OCI-LY7 (cell line): ENCODE data around the gene KCNJ16. TPM values are rescaled to one million over a fixed set of nuclear protein-coding genes. Genes with fewer than 3 reads are reported as not detected.

Experiments
- BruUV-seq: library from RNA; stranded (reverse); fragments of 400-500 nt; replicated peaks from 2 replicates; lab custom pipeline; 2021; lab: Mats Ljungman, UMichigan
- CTCF ChIA-PET: fragments of 300-600 bp; sonication (Branson Sonifier 250); formaldehyde crosslinking; loops from one replicate; lab custom pipeline; 2022; ENCODE audit warnings: antibody characterized with exemption; ENCODE audit not compliant: unreplicated experiment; lab: Charles Lee
- POLR2A ChIA-PET: fragments of 300-600 bp; sonication (Branson Sonifier 250); formaldehyde crosslinking; loops from one replicate; lab custom pipeline; 2022; ENCODE audit warnings: antibody characterized with exemption; lab: Charles Lee
- DNase-seq: peaks from one replicate; pipeline ENCODE4 v3.0.0-alpha.2; 2015; ENCODE audit warnings: low spot score
- H2AFZ ChIP-seq: fragments of 200-600 bp; sonication (generic), shearing (Covaris generic); 2 replicates; pipeline ENCODE4 v1.6.1; 2014; ENCODE audit warnings: mild to moderate bottlenecking, antibody characterized with exemption, low read length, moderate library complexity
- H3K27ac ChIP-seq: fragments of 200-600 bp; sonication (generic); 2 replicates; pipeline ENCODE4 v1.5.1; 2014; ENCODE audit warnings: mixed run types, low read depth, mild to moderate bottlenecking, moderate library complexity, low read length, inconsistent platforms; ENCODE audit not compliant: poor library complexity, severe bottlenecking
- H3K36me3 ChIP-seq: fragments of 200-600 bp; sonication (generic); 2 replicates; pipeline ENCODE4 v1.6.1; 2014; ENCODE audit warnings: mild to moderate bottlenecking, antibody characterized with exemption, low read length, moderate library complexity, mixed read lengths; ENCODE audit not compliant: insufficient read depth
- H3K4me1 ChIP-seq: fragments of 200-600 bp; sonication (generic); 2 replicates; pipeline ENCODE4 v1.5.1; 2014; ENCODE audit warnings: mild to moderate bottlenecking, low read length; ENCODE audit not compliant: insufficient read depth, poor library complexity, severe bottlenecking
- H3K4me2 ChIP-seq: fragments of 200-600 bp; sonication (generic); 2 replicates; pipeline ENCODE4 v1.6.1; 2014; ENCODE audit warnings: mild to moderate bottlenecking, low read length
- H3K4me3 ChIP-seq: fragments of 200-600 bp; sonication (generic); 2 replicates; pipeline ENCODE4 v1.5.1; 2014; ENCODE audit warnings: mild to moderate bottlenecking, low read depth, low read length; ENCODE audit not compliant: poor library complexity, severe bottlenecking
- H3K79me2 ChIP-seq: fragments of 200-600 bp; sonication (generic); 2 replicates; pipeline ENCODE4 v1.6.1; 2016; ENCODE audit warnings: low read depth, mild to moderate bottlenecking, low read length, moderate library complexity, mixed read lengths; ENCODE audit not compliant: insufficient read depth
- H3K9me2 ChIP-seq: fragments of 200-600 bp; sonication (generic); 2 replicates; pipeline ENCODE4 v1.6.1; 2016; ENCODE audit warnings: mild to moderate bottlenecking, low read length, mixed read lengths; ENCODE audit not compliant: insufficient read depth
- H3K9me3 ChIP-seq: fragments of 200-600 bp; sonication (generic); 2 replicates; pipeline ENCODE4 v1.6.1; 2014; ENCODE audit warnings: mild to moderate bottlenecking, mixed run types, low read length, mixed read lengths
- H4K20me1 ChIP-seq: fragments of 200-600 bp; sonication (generic); 2 replicates; pipeline ENCODE4 v1.6.1; 2014; ENCODE audit warnings: mild to moderate bottlenecking, antibody characterized with exemption, low read length, moderate library complexity, mixed read lengths; ENCODE audit not compliant: insufficient read depth
- CTCF ChIP-seq: fragments of 200-600 bp; sonication (generic); conservative IDR thresholded peaks from 2 replicates; pipeline ENCODE4 v1.5.1; 2014; ENCODE audit warnings: mild to moderate bottlenecking, antibody characterized with exemption, low read length, moderate library complexity, mixed read lengths
- EZH2phosphoT487 ChIP-seq: fragments of 200-600 bp; sonication (generic); IDR thresholded peaks from 2 replicates; pipeline ENCODE4 v1.6.1; 2018; ENCODE audit warnings: low read depth, borderline replicate concordance, mild to moderate bottlenecking, mixed run types, antibody characterized with exemption, low read length, moderate library complexity, mixed read lengths
- intact Hi-C: fragments of 100-400 bp; cut with micrococcal nuclease; formaldehyde crosslinking; loops from one replicate; pipeline ENCODE4 v1.10.0; 2022; ENCODE audit not compliant: unreplicated experiment
- total RNA-seq, 2 experiments: library from RNA; depleted of rRNA in 1 of 2; stranded (reverse); fragments of >200 nt in 1 of 2; shearing (Covaris generic) in 1 of 2; gene quantifications; 2 replicates each; pipeline ENCODE4 v1.2.3, GENCODE V29; 2014 to 2022

KCNJ16 gene
- total RNA-seq, 2 experiments from 2014 or later = not detected

DNA sequence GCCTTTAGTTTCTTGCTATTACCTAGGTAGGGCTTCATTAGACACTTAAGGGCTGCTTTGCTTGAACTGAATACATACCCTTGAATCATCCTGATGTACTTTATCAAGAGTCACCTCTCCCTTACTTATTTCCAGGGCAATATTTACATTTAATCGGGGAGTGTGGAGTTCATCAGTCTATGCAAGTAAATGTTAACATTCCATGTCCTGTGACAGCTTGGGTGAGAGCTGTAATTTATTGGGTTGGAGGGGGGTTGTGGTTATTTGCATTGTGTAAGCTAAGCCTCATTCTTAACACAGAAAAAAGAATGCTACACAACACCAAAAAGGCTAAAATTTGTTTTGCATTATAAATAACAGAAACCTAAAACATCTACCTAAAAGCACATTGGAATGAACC lies 16.7 kb downstream of the KCNJ16 start:
- intact Hi-C loops = no loop called here
- no peak overlapping the region for H3K4me2 ChIP-seq
- H3K4me1 ChIP-seq = no peaks in the 10 kb centered on the region
- H3K79me2 ChIP-seq = no peaks in the 10 kb centered on the region
- no peak overlapping the region for H3K27ac ChIP-seq
- ChIA-PET POLR2A (no interaction called here), CTCF (no interaction called here)
- H3K4me3 ChIP-seq = no peak overlapping the region
- DNase-seq = no peak
- no peaks in the 10 kb centered on the region for H3K9me3 ChIP-seq
- H2AFZ ChIP-seq = no peak overlapping the region
- BruUV-seq = no TSS peak
- H3K9me2 ChIP-seq = no peaks in the 10 kb centered on the region
- H4K20me1 ChIP-seq = no peaks in the 10 kb centered on the region
- H3K36me3 ChIP-seq = no peaks in the 10 kb centered on the region
- TF ChIP-seq CTCF (no peak), EZH2phosphoT487 (no peak)

DNA sequence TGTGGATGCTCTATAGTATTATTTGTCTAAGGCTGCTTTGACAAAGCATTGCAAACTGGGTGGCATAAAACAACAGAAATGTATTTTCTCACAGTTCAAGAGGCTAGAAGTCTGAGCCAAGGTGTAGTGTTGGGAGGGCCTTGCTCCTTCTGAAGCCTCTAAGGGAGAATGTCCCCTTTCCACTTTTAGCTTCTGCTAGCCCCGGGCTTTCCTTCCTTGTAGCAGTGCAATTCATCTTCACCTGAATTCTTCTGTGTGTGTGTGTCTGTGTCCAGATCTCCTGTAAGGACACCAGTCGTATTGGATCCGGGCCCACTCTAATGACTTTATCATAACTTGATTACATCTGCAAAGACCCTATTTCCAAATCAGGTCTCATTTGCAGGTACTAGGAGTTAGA lies 18.1 kb downstream of the KCNJ16 start:
- Histone ChIP-seq H3K36me3 (no peaks in the 10 kb centered on the region), H3K27ac (no peak overlapping the region), H3K4me2 (no peak overlapping the region), H3K9me3 (no peaks in the 10 kb centered on the region), H4K20me1 (no peaks in the 10 kb centered on the region), H3K79me2 (no peaks in the 10 kb centered on the region), H2AFZ (no peak overlapping the region), H3K4me1 (no peaks in the 10 kb centered on the region), H3K9me2 (no peaks in the 10 kb centered on the region), H3K4me3 (no peak overlapping the region)
- ChIA-PET CTCF (no interaction called here), POLR2A (interaction anchor here (0.7 kb wide), 1 partner anchor 38 kb away, joined by 3 read pairs; no protein-coding TSS in a partner anchor)
- no TSS peak for BruUV-seq
- TF ChIP-seq EZH2phosphoT487 (no peak), CTCF (no peak)
- DNase-seq = no peak
- intact Hi-C loops = no loop called here

- CTCF ChIA-PET = no interaction called here
Measured at GRCh38 chr17:70095455-70095854, 20.4 kb downstream of the KCNJ16 start.

More at GRCh38 chr17:70095455-70095854, 20.4 kb downstream of the KCNJ16 start:
- no peaks in the 10 kb centered on the region for H4K20me1 ChIP-seq
- no peaks in the 10 kb centered on the region for H3K79me2 ChIP-seq
- no peak overlapping the region for H3K4me2 ChIP-seq
- no peak overlapping the region for H3K27ac ChIP-seq
- no peak overlapping the region for H3K4me3 ChIP-seq
- no peaks in the 10 kb centered on the region for H3K36me3 ChIP-seq
- no peak for TF ChIP-seq EZH2phosphoT487
- TF ChIP-seq CTCF = no peak
- intact Hi-C loops = no loop called here
- H3K4me1 ChIP-seq = peaks cover 8% of the 10 kb centered on the region
- H3K9me2 ChIP-seq = no peaks in the 10 kb centered on the region
- POLR2A ChIA-PET = interaction anchor here (0.6 to 1.4 kb wide), 7 partner anchors 9 to 1234 kb away, joined by 3 to 6 read pairs (median 3); no protein-coding TSS in a partner anchor
- DNase-seq = no peak
- H2AFZ ChIP-seq = no peak overlapping the region
- no TSS peak for BruUV-seq
- H3K9me3 ChIP-seq = no peaks in the 10 kb centered on the region
